GM12878 (cell line): ENCODE data around the gene DRD2. TPM values are rescaled to one million over a fixed set of nuclear protein-coding genes. Genes with fewer than 3 reads are reported as not detected.

Experiments used
- ATAC-seq: fragments of 200-7000 bp; cut with Tn5 transposase; 3 replicates; pipeline ENCODE4 v1.9.1; 2020; ENCODE audit warnings: mild to moderate bottlenecking, moderate library complexity
- BruUV-seq: library from RNA; stranded (reverse); fragments of 400-500 nt; replicated peaks from 2 replicates; lab custom pipeline; 2021; lab: Mats Ljungman, UMichigan
- CTCF ChIA-PET: fragments of 300-600 bp; sonication (Branson Sonifier 250); formaldehyde crosslinking; extraction: SDS; loops from one replicate; lab custom pipeline; 2021; ENCODE audit warnings: inconsistent platforms; lab: Yijun Ruan, JAX
- POLR2A ChIA-PET: fragments of 350-600 bp; formaldehyde crosslinking; extraction: SDS; loops from one replicate; lab custom pipeline; 2021; ENCODE audit warnings: inconsistent platforms; lab: Charles Lee
- RAD21 ChIA-PET: fragments of 300-600 bp; sonication (Branson Sonifier 250); formaldehyde crosslinking; loops from one replicate; lab custom pipeline; 2023; ENCODE audit warnings: antibody characterized with exemption; ENCODE audit not compliant: unreplicated experiment; lab: Charles Lee
- SMC1A ChIA-PET: fragments of 300-600 bp; sonication (Branson Sonifier 250); formaldehyde crosslinking; loops from one replicate; lab custom pipeline; 2023; ENCODE audit not compliant: unreplicated experiment, uncharacterized antibody; lab: Charles Lee
- DNase-seq: peaks from one replicate; pipeline ENCODE4 v3.0.0-alpha.2; 2011; ENCODE audit warnings: low read depth, low spot score
- FAIRE-seq: peaks from 3 replicates; lab custom pipeline; 2011; peaks lifted over from hg19 to GRCh38; lab: Jason Lieb, UNC
- H2AFZ ChIP-seq: 2 replicates; pipeline ENCODE4 v1.6.0; 2011; ENCODE audit warnings: low read depth, low read length, control low read depth; ENCODE audit not compliant: control insufficient read depth
- H3K27ac ChIP-seq: 2 replicates; pipeline ENCODE4 v1.5.1; 2011; ENCODE audit warnings: control low read depth; ENCODE audit not compliant: control insufficient read depth, insufficient read depth
- H3K27me3 ChIP-seq, 2 experiments: replicated peaks in 1 of 2; 2 replicates each; pipeline versions ENCODE4 v1.6.0 to v1.6.1; 2011; ENCODE audit warnings: low read length in 1 of 2; ENCODE audit not compliant: control insufficient read depth in 2 of 2, insufficient read depth in 2 of 2
- H3K36me3 ChIP-seq, 2 experiments: 2 replicates each; pipeline ENCODE4 v1.5.1; 2011; ENCODE audit warnings: low read length in 1 of 2; ENCODE audit not compliant: control insufficient read depth in 2 of 2, insufficient read depth in 2 of 2
- H3K4me1 ChIP-seq: 2 replicates; pipeline ENCODE4 v1.6.1; 2011; ENCODE audit warnings: mild to moderate bottlenecking, low read length, moderate library complexity, mixed read lengths; ENCODE audit not compliant: control insufficient read depth, insufficient read depth
- H3K4me2 ChIP-seq: 2 replicates; pipeline ENCODE4 v1.6.0; 2011; ENCODE audit warnings: control low read depth; ENCODE audit not compliant: control insufficient read depth, insufficient read depth
- H3K4me3 ChIP-seq: fragments of 200-600 bp; sonication (generic); 2 replicates; pipeline ENCODE4 v1.5.1; 2016
- H3K79me2 ChIP-seq: 2 replicates; pipeline ENCODE4 v1.6.0; 2011; ENCODE audit warnings: low read length; ENCODE audit not compliant: control insufficient read depth, insufficient read depth
- H3K9ac ChIP-seq: 2 replicates; pipeline ENCODE4 v1.8.0; 2011; ENCODE audit warnings: low read length, control low read depth, mixed read lengths; ENCODE audit not compliant: control insufficient read depth, insufficient read depth
- H3K9me3 ChIP-seq: replicated peaks from 3 replicates; pipeline ENCODE4 v1.5.1; 2011; ENCODE audit warnings: mild to moderate bottlenecking, low read length; ENCODE audit not compliant: control insufficient read depth, insufficient read depth
- H4K20me1 ChIP-seq: 2 replicates; pipeline ENCODE4 v1.6.0; 2011; ENCODE audit not compliant: control insufficient read depth, insufficient read depth
- CBFB ChIP-seq: IDR thresholded peaks from 2 replicates; pipeline ENCODE4 v1.6.1; 2016; ENCODE audit warnings: antibody characterized with exemption, low read depth
- DPF2 ChIP-seq: fragments of 450-650 bp; IDR thresholded peaks from 2 replicates; pipeline ENCODE4 v1.6.1; 2017; ENCODE audit warnings: mild to moderate bottlenecking
- EGR1 ChIP-seq, 2 experiments: IDR thresholded peaks; 1 replicate in 1 of 2; 2 replicates in 1 of 2; pipeline ENCODE4 v1.6.1; 2011 to 2012; ENCODE audit warnings: low read depth in 2 of 2, low read length in 2 of 2, borderline replicate concordance in 1 of 2, mild to moderate bottlenecking in 1 of 2, moderate library complexity in 1 of 2
- EZH2 ChIP-seq: IDR thresholded peaks from 2 replicates; pipeline ENCODE4 v1.6.1; 2012; ENCODE audit warnings: low read depth, mild to moderate bottlenecking, control low read depth, inconsistent platforms, low read length, borderline replicate concordance; ENCODE audit not compliant: control insufficient read depth
- FOXK2 ChIP-seq: fragments of 450-650 bp; IDR thresholded peaks from 2 replicates; pipeline ENCODE4 v1.6.1; 2017; ENCODE audit warnings: mild to moderate bottlenecking, moderate library complexity
- HDAC2 ChIP-seq: fragments of 200-600 bp; sonication (generic); IDR thresholded peaks from 2 replicates; pipeline ENCODE4 v1.6.1; 2017
- IKZF2 ChIP-seq, 2 experiments: fragments of 450-650 bp; IDR thresholded peaks; 2 replicates each; pipeline ENCODE4 v1.6.1; 2017; ENCODE audit warnings: mild to moderate bottlenecking in 2 of 2, moderate library complexity in 2 of 2
- NFYA ChIP-seq: IDR thresholded peaks from 2 replicates; pipeline ENCODE4 v1.6.1; 2011; ENCODE audit warnings: low read depth, mild to moderate bottlenecking, low read length, improper control_type of control experiment, borderline replicate concordance
- PML ChIP-seq: IDR thresholded peaks from 2 replicates; pipeline ENCODE4 v1.6.1; 2012; ENCODE audit warnings: low read length, inconsistent platforms
- POLR2AphosphoS2 ChIP-seq: IDR thresholded peaks from 2 replicates; pipeline ENCODE4 v1.6.1; 2011; ENCODE audit warnings: low read depth, mild to moderate bottlenecking, low read length, improper control_type of control experiment, moderate library complexity
- RCOR1 ChIP-seq: conservative IDR thresholded peaks from 2 replicates; pipeline ENCODE4 v1.6.1; 2012; ENCODE audit warnings: low read depth, low read length, improper control_type of control experiment
- RFX5 ChIP-seq: IDR thresholded peaks from 2 replicates; pipeline ENCODE4 v1.6.1; 2011; ENCODE audit warnings: low read depth, low read length, improper control_type of control experiment
- SMAD5 ChIP-seq: IDR thresholded peaks from 2 replicates; pipeline ENCODE4 v1.6.1; 2016; ENCODE audit warnings: antibody characterized with exemption, low read depth
- TAF1 ChIP-seq: IDR thresholded peaks from 2 replicates; pipeline ENCODE4 v1.6.1; 2011; ENCODE audit warnings: mild to moderate bottlenecking, low read depth, low read length, borderline replicate concordance
- YY1 ChIP-seq: IDR thresholded peaks from 2 replicates; pipeline ENCODE4 v1.6.1; 2011; ENCODE audit warnings: low read depth, mild to moderate bottlenecking, low read length
- ZSCAN29 ChIP-seq: fragments of 450-650 bp; IDR thresholded peaks from 2 replicates; pipeline ENCODE4 v1.6.1; 2017; ENCODE audit warnings: mild to moderate bottlenecking, moderate library complexity
- WGBS: methylation state at CpG from one replicate; pipeline ENCODE4 v1.1.6; 2016; ENCODE audit warnings: low lambda C conversion rate; ENCODE audit not compliant: insufficient replicate concordance, insufficient coverage; ENCODE audit errors: missing lambda C conversion rate; 5-methylcytosine and 5-hydroxymethylcytosine counted together
- in situ Hi-C: fragments of 300-500 bp; cut with MboI; formaldehyde crosslinking; loops from 9 replicates; pipeline ENCODE4 v1.14.3; 2018; ENCODE audit warnings: mixed read lengths
- intact Hi-C: fragments of 100-400 bp; cut with micrococcal nuclease; formaldehyde crosslinking; loops from one replicate; pipeline ENCODE4 v1.14.2; 2022; ENCODE audit not compliant: unreplicated experiment
- polyA plus RNA-seq, 11 experiments: library from polyadenylated mRNA; depleted of rRNA in 4 of 11; unstranded in 6 of 11; stranded (reverse) in 5 of 11; fragments of >200 nt; fragmentation: Nextera tagmentation in 4 of 11; fragmentation: Illumina TruSeq in 1 of 11; extraction: Ambion mirVana in 4 of 11; extraction: Trizol in 1 of 11; gene quantifications; 1 replicate in 1 of 11; 2 replicates in 10 of 11; pipeline versions ENCODE4 v1.2.1 to v1.2.3, GENCODE V29; 2011 to 2016; ENCODE audit warnings: inconsistent platforms in 2 of 11, missing spikeins in 2 of 11, low read depth in 1 of 11
- total RNA-seq, 4 experiments: library from RNA; depleted of rRNA in 3 of 4; stranded (reverse); fragments of >200 nt in 3 of 4; fragmentation: Illumina TruSeq in 1 of 4; extraction: Trizol in 1 of 4; gene quantifications; 2 replicates each; pipeline versions ENCODE4 v1.2.1 to v1.2.3, GENCODE V29; 2013 to 2021
- TF ChIP-seq, protein P1 (sequence below): IDR thresholded peaks from 2 replicates; pipeline ENCODE4 v1.6.1; 2011; ENCODE audit warnings: low read depth, low read length, improper control_type of control experiment, borderline replicate concordance
- TF ChIP-seq, protein P2 (sequence below): IDR thresholded peaks from 2 replicates; pipeline ENCODE4 v1.6.1; 2011; ENCODE audit warnings: mild to moderate bottlenecking, low read depth, low read length, moderate library complexity; ENCODE audit not compliant: insufficient replicate concordance

DRD2 gene
- total and polyA plus RNA-seq, 10 of the 15 experiments (the other 5 are each of a cell fraction or from before 2014, with no cell fraction given): not detected

DNA sequence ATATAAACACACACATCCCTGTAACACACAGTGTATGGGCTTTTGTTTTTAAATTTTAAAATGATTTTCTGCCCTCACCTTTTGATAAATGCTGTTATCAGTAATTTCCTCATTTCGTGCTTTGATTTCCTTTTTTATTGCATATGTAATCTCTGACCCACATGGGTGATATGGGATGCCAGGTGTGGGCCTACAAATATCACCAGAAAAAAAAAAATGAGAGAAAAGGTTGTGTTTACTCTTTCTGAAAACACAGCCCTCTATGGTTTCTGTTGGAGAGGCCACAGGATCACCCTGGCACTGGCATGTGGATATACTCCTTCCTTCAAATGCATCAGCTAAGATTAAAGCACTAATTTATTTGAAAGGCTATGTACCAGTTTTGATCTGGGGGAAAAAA lies 17.0 kb downstream of the DRD2 start:
- ChIA-PET POLR2A (no interaction called here), SMC1A (no interaction called here), RAD21 (no interaction called here), CTCF (no interaction called here)
- Histone ChIP-seq H3K79me2 (no peaks in the 10 kb centered on the region), H4K20me1 (no peaks in the 10 kb centered on the region), H3K27ac (no peak overlapping the region), H3K4me3 (no peak overlapping the region), H3K9me3 (no peaks in the 10 kb centered on the region), H3K27me3 (no peaks in the 10 kb centered on the region; a peak in 1 of 4 replicates), H3K36me3 (no peaks in the 10 kb centered on the region), H2AFZ (no peak overlapping the region), H3K4me1 (no peaks in the 10 kb centered on the region), H3K4me2 (no peak overlapping the region), H3K9ac (no peak overlapping the region)
- FAIRE-seq (no peak), ATAC-seq (no peak), DNase-seq (no peak)
- in situ Hi-C loops (no loop called here), intact Hi-C loops (no loop called here)
- no TSS peak for BruUV-seq
- no peak for TF ChIP-seq EZH2
- no peak for TF ChIP-seq TAF1
- TF ChIP-seq SMAD5: no peak
- TF ChIP-seq, protein P1, sequence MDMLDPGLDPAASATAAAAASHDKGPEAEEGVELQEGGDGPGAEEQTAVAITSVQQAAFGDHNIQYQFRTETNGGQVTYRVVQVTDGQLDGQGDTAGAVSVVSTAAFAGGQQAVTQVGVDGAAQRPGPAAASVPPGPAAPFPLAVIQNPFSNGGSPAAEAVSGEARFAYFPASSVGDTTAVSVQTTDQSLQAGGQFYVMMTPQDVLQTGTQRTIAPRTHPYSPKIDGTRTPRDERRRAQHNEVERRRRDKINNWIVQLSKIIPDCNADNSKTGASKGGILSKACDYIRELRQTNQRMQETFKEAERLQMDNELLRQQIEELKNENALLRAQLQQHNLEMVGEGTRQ: no peak
- TF ChIP-seq PML: no peak
- no peak for TF ChIP-seq DPF2
- TF ChIP-seq RFX5: no peak
- no peak for TF ChIP-seq ZSCAN29
- no peak for TF ChIP-seq FOXK2
- no peak for TF ChIP-seq CBFB
- TF ChIP-seq EGR1 (IDR thresholded peaks at IDR 0.05; ENCODE audit: borderline replicate concordance in 1 of 2, low read depth in 2 of 2, low read length in 2 of 2): no peak
- no peak for TF ChIP-seq HDAC2
- no peak for TF ChIP-seq POLR2AphosphoS2
- TF ChIP-seq YY1: no peak
- no peak for TF ChIP-seq IKZF2 (IDR thresholded peaks at IDR 0.05)
- no peak for TF ChIP-seq RCOR1
- no peak for TF ChIP-seq NFYA
- TF ChIP-seq, protein P2, sequence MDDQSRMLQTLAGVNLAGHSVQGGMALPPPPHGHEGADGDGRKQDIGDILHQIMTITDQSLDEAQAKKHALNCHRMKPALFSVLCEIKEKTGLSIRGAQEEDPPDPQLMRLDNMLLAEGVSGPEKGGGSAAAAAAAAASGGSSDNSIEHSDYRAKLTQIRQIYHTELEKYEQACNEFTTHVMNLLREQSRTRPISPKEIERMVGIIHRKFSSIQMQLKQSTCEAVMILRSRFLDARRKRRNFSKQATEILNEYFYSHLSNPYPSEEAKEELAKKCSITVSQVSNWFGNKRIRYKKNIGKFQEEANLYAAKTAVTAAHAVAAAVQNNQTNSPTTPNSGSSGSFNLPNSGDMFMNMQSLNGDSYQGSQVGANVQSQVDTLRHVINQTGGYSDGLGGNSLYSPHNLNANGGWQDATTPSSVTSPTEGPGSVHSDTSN: no peak
- WGBS: 6% methylated on average over 1 of the region's 1 CpG
